DMS 273 treated with DMSO at 0.1 percent for 48 hours (cell line): ENCODE measurements around the gene CDK6.

Source experiments
- DNase-seq: peaks from one replicate; lab custom pipeline; 2025; lab: John Stamatoyannopoulos, UW

The CDK6 gene

DNA sequence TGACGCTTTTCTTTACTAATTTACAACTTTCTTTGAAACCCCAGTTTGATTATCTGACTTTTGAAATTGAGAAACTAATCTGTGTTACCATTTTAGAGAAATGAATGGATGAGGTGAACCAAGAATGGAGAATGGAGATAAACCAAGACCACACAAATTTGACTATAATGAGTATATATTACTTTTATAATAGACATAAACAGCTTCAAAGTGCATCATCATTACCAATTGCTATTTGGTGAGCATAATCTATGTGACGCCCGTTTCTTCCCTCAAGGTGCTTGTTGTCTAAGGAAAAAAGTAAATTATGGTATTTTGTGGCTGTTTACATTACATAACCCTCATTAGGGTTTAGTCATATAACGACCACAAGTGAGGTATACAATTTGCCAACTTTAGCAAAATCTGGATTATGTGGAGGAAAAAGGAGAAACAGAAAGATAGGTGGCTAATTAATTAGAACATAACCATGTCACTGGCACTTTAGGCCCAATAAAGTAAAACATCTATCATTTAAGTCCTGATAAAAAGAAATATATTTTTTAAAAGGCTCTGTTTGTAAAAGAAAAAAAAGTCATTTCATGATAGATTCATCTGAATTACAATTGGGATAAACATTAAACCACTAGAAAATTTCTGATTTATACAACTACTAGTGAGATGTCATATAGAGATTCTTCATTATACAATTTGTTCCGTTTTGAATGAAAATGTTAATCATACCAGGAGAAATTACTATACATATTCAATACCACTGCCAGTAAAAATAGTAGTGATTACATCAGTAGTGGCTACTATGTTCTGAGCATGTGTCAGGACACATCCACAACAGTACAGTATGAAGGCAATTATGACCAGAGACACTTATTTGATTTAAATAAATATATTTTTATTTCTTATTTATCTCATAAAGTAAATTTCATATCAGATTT, 128.0 kb downstream of the CDK6 start:
- DNase-seq: no peak

DNA sequence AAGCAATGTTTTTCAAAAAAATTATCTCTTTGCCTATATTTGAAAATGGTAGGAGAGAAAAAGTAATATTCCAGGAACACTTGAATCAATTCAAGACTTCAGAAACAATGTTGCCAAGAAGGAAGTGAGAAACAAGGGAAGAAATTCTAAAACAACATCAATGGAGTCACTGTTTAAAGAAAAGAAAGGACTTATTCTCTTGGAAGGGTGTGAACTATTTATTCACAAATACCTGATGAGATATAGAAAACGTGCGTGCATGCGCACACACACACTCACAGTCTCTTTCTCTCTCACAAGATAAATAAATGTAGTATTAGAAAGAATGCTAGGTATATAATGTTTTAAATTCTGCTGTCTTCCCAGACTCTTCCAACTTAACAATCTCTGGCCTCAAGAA, 128.9 kb downstream of the CDK6 start:
- DNase-seq: no peak

DNA sequence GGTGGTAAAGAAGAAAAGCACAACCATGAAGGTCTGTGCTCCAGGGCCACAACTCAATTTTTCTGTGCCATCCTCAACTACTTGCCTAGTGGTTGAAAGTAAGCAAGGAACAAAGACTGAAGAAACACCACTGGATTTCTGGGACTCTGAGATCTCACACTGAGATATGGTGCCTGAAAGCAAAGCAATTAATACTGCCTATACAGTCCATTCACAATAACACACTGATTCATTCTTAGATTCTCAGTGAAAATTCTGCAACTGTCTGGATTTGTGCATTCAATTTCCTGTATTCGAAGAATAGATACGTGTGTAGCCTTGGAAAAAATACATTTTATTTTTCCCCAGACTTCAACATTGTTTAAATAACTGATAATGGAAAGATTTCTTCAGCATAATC, 129.8 kb downstream of the CDK6 start:
- no peak for DNase-seq

DNA sequence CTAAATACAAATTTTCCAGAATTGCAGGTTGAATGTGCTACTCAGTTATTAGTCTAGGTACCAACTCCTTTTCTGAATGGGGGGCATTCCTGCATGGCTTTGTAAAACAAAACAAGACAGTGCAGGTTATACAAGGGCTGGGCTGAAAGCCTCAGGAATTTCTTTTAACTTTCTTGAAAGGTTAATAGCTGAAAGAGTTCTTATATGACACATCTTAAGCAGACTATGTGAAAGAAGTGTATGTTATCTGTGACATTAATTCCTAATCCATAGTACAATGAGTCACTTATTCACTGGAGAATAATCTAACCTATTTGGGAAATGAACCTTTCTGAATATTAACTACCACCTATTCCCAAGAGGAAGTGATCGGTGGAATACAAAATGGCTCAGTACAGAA, 130.5 kb downstream of the CDK6 start:
- DNase-seq: no peak

DNA sequence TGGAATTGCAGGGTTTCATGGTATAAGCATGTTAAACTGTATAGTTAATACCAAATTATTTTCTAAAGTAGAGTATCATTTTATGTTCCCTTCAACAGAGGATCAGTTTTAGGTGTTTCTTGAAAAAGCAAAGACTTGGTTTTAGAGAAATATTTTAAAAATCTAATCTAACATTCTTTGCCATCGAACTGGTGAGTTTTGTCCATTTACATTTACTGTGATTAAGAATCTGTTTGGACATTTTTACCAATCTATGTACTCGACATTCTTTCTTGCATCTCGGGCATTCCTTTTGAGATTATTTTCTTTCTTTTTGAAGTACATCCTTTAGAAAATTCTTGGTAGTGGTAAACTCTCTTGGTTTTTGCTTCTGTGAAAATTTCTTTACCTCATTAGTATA, 131.5 kb downstream of the CDK6 start:
- DNase-seq: no peak

DNA sequence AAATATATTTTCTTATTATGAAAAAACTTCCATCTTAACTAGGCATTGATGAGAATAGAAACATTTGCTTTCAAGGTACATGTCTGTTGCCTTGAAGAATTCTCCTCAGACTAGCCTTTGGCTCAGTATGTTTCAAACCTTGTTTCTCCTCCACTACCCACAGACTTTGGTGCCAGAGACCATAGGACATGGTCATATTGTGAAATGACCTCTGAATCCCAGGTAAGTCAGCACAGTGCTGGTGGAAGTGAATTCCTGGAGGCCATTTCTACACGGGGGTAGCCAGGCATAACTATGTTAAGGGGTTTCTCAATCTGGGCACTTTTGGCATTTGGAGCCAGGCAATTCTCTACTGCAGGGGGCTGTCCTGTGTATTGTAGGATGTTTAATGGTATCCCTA, 133.8 kb downstream of the CDK6 start:
- no peak for DNase-seq

DNA sequence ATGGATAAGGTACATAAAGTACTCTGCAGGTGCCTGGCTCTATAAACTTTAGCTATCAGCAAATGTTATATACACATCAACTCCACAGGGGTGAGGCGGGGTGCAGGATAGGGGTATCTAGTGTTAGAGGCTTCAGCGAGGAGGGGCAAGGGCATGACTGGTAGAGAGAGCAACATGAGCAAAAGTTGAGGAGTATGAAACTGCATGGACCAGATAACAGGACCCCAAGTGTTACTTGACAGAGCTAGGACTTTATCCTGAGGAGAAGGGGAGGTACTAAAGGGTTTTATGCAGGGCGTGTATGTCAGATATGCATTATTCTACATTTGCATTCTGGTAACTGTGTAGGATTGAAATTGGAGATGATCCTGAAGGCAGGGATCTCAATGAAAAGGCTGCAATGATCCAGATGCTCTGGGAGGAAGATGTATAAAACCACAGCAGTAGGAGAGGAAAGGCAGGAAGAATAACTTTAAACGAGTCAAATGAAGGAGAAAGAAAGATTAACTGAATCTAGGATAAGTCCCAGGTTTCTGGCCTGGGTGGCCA, 136.3 kb downstream of the CDK6 start:
- DNase-seq: no peak

DNA sequence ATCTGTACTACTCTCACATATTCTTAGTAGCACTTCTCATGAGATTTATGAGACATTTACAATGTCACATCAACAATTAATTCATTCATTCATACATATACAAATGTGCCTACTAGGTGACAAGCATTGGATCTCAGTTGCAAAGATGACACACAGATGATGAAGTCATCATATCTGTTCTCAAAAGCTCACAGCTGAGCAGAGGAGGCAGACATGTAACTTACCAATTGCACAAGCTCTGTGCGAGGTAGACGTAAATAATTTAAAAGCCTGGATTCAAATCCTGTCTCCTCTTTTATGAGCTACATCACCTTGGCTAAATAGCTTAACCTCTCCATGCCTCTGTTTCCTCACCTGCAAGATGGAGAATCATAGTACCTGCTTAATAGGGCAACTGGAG, 136.8 kb downstream of the CDK6 start:
- no peak for DNase-seq

DNA sequence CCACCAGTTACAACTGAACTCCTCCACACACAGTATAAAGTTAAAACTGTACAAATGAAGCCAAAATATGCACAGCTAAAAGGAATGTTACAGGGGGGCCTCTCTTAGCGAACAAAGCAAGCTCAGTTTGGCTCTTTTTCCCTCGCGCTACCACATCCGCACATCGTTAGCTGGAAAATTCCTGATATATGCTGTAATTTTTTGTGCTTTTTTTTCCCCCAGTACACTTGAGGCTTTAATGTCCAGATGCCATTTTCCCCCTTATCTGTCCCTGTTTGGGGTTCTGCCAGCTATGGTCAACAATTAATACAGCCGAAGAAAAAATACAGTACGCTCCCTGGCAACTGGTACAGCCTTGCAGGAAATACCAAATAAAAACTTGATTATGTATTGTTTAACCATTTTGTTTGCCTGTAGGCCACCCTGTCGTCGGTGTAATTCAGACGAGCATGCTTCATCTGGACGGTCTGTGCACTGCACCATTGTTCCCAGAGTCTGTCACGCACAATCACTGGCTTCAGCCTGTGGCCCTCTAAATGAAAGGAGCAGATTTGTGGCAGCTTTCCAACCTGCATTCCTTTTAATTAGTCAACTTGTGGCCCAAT, 138.0 kb downstream of the CDK6 start:
- DNase-seq: peak; percentile 22

DNA sequence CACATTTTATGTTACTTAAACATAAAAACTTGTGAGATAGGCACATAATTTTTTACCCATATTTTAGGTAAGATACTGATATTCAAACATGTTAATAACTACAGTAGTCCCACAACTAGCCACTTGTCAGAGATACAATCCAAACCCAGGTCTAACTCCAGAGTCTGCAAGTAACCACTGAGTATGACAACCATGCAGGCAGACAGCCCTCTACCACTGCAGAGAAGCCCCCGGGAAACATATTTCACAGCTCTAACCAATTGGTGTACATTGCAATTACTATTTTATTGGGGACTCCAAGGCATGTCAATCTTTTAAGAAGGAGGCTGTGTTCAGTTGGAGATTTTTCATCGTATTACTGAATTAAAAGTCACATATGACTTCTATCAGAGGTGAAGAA, 139.0 kb downstream of the CDK6 start:
- no peak for DNase-seq

DNA sequence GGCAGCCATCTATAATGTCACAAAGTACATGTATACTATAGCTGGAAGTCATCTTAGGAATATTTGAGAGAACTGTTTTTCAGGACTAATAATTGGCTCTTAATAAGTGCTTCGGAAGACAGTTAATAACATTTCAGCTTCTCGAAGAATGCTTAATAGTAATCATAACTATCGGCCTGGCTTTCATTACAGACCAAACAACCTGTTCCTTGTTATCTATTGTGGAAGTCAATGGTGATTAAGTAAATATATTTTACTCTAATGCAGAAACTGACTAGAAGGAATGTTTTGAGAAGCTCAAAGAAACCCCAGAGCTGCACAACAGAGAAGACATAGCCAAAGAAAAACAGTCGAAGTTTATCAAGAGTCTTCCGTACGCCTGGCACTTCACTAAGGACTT, 139.4 kb downstream of the CDK6 start:
- no peak for DNase-seq

DNA sequence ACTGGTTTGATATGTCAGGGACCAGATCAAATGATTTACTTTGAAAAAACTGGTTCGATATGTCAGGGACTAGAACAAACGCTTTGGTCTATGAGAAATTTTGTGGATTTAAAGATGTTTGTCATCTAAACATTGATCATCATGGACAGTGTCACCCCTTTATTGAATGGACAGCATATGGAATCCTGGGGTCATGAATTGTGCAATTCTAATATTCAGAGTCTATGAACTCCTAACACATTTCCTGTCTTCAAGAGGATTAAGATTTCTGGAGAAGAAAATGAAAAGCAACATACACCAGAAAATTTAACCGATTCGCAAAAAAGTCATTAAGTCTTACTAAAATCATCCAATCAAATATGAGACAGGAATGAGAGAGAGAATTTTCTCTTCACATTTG, 139.8 kb downstream of the CDK6 start:
- DNase-seq: no peak

DNA sequence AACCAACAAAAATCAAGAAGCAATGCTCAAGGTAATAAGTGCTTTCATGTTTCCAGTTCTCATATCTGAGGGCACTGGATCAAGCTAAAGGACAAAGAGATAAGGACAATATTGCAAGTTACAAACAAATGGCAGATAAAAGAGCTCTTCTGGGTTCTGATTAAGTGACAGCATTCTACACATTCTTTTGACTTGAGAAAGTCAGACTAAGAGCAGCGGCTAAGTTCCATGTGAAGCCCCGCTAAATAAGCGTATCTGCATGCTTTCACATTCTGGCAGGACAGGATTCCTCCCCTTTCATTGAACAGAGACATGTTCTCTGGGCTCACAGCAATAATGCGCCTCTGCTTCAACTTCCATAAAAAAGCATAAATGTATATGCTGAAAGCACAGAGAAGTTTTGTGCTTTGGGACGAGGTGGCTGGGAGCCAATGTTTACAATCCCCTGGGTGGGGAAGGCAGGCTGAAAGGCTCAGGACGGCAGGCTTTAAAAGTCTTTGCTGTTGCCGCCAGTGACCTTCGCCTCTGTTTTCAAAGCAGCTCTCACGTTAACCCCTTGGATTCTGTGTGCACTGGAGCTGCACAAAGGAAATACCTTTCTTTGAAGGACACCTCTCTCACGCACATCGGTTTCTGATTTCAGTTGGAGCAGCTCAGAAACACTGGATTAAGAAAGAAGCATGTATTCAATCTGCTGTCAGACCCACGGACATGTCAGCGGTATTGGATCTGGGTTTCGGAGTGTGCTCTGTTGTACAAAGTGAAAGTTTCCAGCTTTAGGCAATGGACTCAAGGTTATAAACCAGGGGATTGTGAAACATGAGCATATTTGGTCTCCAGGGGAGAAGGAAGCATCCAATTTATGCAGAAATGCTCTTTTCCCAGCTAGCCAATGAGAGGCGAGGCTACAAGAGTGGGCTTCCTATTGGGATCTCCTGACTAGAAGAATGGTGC, 140.8 kb downstream of the CDK6 start:
- peak; percentile 33 for DNase-seq

DNA sequence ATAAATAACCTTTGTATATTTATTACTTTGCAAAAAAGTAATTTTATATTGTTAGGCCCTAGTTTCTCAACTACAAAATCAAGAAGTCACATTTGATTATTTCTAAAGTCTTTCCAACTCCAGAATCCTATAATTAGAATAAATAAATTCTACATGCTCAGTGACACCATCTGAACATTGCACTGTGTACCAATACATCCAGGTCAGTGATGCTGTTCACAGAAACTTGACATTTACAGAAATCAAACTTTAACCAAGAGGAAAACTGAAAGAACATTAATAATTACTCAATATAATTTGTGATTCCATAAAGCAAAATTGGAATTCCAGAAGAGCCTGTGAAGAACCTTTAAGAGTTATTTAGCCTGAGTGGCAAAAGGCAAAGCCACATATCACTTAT, 142.2 kb downstream of the CDK6 start:
- no peak for DNase-seq

DNA sequence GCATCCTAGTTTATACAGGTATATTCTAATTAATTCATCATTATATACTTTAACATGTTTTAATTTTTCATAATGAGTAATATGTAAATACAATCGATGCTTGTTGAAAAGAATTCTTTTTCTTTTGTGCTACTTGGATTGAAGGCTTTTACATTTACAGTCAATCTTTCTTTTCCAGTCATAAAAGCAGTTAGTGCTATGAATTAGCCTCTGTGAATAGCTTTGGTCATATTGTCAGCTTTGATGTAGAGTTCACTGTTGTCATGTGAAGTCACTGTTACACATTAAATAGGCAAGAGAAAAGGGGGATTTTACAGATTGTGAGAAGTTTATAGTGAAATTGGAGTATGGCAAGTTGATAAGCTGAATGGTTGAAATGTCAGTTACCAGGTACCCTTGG, 142.9 kb downstream of the CDK6 start:
- DNase-seq: no peak

DNA sequence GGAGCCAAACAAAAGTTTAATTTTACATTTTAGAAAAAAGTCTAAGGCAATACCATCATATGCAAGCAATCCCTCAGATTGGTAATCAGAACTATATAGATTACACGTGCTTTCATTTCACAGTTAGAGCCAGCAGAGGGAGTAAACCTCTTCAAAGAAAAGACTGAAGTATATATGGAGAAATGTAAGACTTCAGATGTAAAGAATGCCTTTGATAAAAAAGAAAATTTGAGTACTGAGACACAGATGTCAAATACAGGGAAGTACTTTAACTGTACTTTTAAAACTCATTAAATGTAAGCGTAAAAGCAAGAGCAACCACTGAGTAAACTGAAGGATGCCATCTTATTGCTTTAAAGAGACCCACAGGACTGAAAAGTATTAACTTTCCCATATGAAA, 144.8 kb downstream of the CDK6 start:
- DNase-seq: peak; percentile 42

DNA sequence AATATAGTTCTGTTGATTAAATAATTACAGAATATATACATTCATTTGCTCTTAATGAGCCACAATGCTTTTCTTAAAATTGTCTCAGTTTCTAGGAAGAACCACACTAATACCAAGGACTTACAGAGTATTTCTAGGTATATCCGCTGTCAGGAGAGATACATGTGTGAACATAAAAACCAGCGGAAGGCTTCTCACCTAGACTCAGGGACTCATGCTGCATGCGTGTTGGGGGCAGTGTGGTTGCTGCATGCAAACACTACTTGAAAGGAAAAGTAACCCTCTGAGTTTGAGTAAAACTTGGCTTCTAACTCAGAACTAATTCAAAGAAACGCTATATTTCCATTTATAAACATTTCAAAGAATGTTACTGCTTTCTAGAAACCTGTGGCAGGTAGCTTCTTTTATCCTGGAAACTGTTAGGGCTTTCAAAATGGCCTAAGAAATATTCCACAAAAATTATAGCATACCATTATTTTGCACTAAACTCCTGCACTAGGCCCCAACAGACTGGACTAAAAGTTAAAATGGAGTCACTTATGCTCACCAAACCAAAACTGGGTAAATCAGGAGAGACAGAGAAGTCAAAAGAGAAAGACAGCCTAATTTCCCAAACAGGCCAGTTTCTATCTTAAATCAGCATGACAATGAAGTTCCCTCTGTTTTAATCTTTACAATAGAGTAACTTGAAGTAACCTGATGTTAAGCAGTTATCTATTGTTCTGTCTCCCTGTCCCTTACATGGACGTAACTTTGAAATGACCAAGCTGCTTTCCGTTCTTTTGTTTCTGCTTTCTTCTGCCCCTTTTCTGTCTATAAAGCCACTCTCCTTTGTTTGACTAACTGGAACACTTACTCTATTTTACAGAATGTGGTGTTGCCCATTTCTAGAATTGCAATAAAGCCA, 151.0 kb downstream of the CDK6 start:
- DNase-seq: no peak

DNA sequence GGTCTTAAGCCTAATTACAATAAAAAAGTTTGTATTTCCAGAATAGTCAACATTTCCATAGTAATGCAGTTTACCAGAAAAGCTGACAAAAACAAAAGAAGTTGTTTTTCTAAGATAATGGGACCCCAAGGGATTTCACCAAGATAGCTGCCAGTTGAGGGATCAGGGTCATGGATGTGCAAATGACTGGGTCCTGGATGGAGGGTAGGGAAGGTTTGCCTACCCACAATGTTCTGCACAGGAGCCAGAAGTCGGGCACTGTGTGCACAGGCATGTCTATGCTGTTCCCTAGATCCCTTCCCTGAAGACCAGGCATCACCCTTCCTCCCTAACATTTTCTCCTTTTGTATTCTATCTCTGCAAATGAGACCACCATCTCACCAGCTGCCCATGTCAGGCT, 152.1 kb downstream of the CDK6 start:
- DNase-seq: no peak

DNA sequence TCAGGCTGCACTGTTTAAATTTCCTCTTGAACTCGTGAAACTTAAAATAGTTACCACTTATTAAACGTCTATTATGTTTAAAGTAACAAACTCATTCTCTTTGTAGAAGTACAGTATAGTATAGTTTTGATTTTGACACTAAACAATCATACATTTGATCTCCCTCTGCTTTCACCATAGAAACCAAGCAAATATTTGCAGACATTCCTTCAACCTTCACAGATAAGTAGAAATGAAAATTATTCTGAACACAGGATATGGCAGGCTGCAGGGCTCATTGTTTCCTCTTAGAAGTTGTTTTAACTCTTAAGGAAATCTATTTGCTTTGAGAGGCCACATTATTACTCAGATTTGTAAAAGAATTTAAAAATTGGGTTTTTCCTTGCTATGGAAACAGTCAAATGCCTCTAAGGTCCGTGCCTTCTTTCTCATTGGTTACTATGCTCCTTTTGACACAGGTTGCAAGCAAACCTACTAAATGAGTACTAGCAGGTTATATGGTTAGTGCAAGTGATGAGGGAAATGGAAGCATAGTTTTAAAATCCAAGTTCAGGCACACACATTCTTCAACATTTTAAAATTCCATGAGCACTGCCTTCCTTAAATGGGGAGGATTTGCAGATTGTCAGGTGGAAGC, 153.4 kb downstream of the CDK6 start:
- no peak for DNase-seq

DNA sequence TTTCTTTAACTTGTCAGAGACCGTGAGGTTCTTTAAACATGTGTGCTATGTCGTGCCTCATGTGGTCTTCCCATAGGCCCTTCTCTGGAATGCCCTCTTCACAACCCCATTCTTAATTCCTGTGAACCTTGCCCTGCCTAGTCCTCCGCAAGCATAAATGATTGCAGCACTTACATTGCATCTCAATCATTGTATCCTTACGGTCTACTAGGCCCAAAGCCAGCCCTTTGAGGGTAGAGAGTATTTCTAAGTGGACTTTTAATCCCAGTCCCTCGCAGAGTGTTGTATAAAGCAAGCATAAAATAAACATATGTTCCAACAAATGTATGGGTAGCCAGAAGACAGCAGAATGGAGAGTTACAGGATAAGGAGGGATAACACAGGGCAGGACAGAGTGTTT, 154.0 kb downstream of the CDK6 start:
- no peak for DNase-seq

DNA sequence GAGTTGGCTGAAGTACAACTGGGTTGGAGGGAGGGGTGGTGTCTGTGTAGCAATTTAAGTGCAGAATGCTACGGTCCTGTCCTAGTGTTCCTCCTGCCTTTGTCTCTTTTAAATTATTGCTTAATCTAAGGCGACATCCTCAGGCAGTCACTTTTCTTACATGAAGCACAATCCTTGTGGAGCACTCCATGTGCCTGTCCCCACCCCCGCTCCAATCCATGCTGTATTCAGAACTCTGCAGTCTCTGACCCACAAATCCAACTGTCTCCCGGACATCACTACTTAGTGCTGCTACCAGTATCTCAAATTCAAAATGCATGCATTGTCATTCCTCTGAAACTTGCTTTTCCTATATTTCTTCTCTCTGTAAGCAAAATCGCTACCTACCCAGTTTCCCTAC, 154.7 kb downstream of the CDK6 start:
- DNase-seq: no peak
